Stimulated activated CD4-positive, alpha-beta T cell treated with anti-CD3 and anti-CD28 coated beads, Interleukin-15, amount 100 ng/mL, for 24 hours (primary cell): ENCODE measurements around the gene SORL1-AS1.
"Not testable (repeated sequence)": the region's sequence is repeated elsewhere in the genome, so short reads cannot be mapped to it uniquely, and the experiment has no call there.

Experiments
- DNase-seq: peaks from one replicate; pipeline ENCODE4 v3.0.0-alpha.2; 2020

SORL1-AS1 gene

GRCh38 chr11:121426476-121427399 is 26.0 kb downstream of the SORL1-AS1 start:
- peak; percentile 77 for DNase-seq

DNA sequence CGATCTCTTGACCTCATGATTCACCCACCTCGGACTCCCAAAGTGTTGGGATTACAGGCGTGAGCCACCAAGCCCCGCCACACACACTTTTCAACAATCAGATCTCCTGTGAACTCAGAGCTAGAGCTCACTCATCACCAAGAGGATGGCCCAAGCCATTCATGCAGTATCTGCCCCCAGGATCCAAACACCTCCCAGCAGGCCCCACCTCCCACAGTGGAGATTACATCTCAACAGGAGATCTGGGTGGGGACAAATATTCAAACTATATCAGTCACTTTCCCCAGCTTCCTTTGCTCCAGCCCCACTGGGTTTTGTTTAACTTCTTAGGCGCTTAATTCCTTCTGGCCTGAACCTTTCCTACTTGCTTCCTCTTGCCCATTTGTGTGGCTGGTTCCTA is 26.9 kb downstream of the SORL1-AS1 start:
- no peak for DNase-seq

GRCh38 chr11:121422675-121423074 is 30.1 kb downstream of the SORL1-AS1 start:
- no peak for DNase-seq

DNA sequence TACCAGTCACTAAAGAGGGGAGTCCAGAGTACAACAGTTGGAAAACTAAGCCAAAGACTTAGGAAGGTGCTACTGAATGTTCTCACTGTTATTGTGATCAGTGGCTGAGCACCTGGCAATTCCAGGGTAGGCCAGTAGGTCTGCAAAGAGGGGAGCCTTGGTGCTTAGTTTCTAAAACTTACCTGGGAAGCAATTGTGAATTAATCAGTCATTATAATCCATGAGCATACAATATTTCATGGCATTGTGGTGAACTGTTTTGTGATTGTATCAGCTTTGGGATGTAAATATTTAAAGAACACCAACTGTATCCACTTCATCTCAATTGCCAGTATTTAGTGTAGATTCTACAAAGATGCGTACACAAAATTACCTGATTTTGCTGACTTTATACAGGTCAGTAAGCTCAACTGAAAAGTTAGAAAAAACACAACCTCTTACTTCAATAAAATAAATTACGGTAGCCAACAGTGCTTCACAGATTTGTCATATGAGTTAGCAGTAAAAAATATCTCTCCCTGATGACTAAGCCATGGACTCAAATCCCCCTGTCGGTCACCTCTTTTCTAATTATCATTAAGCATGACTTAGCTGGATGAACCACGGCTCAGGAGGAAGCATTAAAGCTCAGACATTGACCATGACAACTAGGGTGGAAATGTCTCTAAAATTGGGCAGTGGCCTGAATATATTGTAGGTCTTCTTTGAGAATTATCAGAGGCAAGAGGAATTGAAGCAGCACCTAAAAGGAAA is 31.4 kb downstream of the SORL1-AS1 start:
- DNase-seq, result no peak

- no peak for DNase-seq
These were observed 32.4 kb downstream of the SORL1-AS1 start for GRCh38 chr11:121420398-121420797.

GRCh38 chr11:121419836-121420235 is 32.9 kb downstream of the SORL1-AS1 start:
- DNase-seq, result no peak

- peak; percentile 39 for DNase-seq
These were observed 34.1 kb downstream of the SORL1-AS1 start for GRCh38 chr11:121418625-121419114.

GRCh38 chr11:121417607-121418006 is 35.2 kb downstream of the SORL1-AS1 start:
- no peak for DNase-seq

- DNase-seq, result peak; percentile 69
These were observed 35.7 kb downstream of the SORL1-AS1 start for GRCh38 chr11:121417055-121417551.

- DNase-seq, result no peak
These were observed 36.9 kb downstream of the SORL1-AS1 start for GRCh38 chr11:121415856-121416255.

- no peak for DNase-seq
These were observed 38.4 kb downstream of the SORL1-AS1 start for GRCh38 chr11:121414141-121414913.

DNA sequence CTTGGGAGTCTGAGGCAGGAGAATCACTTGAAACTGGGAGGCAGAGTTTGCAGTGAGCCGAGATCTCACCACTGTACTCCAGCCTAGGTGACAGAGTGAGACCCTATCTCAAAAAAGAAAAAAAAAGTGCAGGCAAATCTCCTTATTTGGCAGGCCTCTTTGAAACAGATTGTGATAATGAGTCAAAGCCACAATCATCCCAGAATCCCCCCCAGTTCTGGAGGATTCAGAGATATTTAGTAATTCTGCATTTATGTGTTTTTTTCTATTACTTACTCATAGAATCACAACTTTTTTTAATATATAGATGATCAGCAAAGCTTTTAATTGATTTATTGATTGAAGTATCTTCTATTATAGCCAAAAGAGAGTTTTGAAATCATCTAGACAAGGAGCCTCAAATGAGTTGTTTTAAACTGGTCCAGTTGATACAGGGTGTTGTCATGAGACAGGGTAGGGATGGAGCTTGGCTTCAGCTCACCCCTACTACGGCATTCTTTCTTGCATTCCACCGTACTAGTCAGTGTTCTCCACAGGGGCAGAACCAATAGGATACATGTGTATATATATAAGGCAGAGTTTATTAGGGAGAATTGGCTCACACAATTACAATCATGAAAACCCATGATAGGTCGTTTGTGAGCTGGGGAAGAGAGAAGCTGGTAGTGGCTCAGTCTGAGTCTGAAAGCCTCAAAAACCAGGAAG is 39.9 kb downstream of the SORL1-AS1 start:
- DNase-seq, result no peak

- DNase-seq, result no peak
These were observed 40.7 kb downstream of the SORL1-AS1 start for GRCh38 chr11:121412000-121412587.

DNA sequence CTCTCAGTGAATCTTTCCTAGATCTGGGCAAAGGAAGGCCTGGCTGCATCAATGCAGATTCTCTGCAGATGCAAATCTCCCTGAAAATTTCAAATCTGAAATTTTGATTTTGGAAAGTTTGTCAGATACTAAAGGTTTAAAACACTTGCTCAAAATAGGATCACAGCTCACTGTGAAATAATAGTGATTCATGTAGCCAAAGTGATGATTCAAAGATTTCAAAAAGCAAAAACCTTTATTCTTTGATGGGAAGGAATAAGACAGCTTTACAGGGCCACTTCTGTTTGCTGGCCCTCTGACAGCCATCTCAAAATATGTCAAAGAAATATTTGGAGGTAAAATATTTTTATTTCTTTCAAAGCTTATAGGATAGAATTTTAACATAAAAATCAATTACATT is 41.4 kb downstream of the SORL1-AS1 start:
- not testable (repeated sequence) for DNase-seq

GRCh38 chr11:121410041-121410440 is 42.7 kb downstream of the SORL1-AS1 start:
- DNase-seq, result not testable (repeated sequence)

GRCh38 chr11:121408830-121409229 is 43.9 kb downstream of the SORL1-AS1 start:
- no peak for DNase-seq

DNA sequence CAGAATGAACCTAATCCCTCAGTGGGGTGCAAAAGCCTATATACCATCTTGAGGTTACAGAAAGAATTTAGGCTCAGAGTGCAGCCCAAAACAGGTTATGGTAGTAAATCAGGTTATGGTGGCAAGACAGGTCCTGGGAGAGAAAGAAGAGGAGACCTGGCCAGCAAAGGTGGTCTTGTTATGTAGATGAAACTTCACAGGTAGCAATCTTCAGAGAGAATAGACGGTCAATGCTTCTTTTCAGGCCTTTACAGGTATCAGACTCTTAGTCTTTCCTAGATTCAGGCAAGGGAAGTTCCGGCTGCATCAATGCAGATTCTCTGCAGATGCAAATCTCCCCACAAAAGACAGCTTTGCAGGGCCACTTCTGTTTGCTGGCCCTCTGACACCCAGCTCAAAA is 46.5 kb downstream of the SORL1-AS1 start:
- DNase-seq, result no peak

DNA sequence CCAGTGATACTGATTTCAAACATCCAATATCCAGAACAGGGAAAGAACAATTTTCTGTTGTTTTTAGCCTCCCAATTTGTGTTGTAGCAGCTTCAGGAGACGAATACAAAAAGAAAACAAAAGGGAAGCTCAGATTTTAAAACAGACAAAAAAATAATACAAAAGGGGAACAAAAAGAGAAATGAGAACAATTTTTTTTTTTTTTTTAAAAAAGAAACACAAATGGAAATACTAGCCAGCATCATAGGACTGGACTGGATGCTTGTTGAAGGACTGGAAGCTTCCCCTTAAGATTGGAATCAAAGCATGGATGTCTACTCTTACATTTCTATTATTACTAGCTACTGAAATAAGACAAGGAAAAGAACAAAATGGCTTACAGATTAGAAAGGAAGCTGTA is 47.1 kb downstream of the SORL1-AS1 start:
- DNase-seq, result no peak

DNA sequence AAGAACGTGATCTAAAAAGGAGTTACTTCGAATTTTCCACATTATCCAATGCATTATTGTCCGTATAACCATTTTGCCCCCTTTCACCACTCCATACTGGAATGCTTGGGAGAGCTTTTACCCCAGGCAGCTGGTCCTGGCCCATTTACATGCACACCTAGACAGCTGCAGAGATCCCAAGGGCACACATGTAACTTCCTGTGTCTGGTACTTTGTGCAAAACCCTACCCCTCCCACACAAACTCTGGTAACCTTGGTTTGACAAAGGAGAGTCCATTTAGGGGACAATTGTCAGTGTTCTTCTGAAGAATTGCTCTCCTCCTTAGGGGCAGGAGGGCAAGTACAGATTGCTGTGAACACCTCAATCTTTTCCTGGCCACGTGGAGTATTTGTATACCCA is 58.0 kb downstream of the SORL1-AS1 start:
- DNase-seq, result no peak

DNA sequence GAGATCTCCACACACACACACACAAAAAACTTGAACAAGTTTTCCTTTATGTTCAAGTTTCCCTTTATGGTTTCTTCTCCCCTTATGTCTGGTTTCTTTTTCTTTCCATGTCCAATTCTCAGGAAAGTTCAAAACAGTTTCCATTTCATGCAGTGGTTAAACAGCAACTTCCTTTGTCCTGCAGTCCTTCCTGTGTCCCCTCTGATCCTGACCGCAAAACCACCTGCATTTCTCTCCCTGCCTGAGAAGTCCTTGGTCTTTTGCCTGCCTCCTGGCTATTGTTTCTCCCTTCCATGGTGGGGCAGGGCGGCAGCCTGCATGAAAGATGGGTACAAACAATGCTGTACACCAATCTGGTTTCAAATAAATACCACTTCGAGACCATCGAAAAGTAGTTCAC is 58.9 kb downstream of the SORL1-AS1 start:
- DNase-seq, result no peak

DNA sequence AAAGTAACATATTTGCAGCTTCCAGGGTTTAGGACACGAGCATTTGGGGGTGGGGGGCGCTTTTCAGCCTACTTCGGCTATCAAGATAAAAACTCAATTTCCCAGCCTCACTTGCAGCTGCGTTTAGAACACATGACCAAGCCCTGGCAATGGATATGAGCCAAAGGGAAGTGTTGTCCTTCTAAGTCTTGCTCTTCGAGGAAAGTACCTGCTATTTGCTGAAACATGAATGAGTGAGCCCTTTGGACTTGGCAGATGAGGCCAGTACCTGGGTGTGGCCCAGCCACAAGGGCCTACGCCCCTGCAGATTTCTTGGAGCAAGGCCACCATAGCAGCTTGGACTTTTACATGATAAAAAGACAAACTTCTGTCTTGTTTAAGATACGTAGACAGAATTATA is 60.9 kb downstream of the SORL1-AS1 start:
- DNase-seq, result no peak

DNA sequence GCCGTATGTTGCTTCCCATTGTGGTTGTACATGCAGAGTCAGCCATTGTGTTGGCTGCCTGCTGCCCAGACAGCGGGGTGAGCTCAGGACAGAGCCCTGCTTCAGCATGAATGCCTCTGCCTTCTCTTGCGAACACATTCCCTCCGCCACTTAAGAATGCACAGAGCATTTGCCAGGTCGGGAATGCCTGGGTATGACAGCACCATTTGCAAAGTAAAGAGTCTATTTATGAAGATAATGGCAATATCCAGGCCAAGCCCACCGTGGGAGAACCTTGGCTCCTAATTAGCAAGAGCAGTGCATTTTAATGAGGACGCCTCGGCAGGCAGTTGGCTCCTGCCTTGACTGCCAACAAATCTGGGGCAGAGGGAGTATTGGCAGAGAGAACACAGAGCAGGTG is 63.1 kb downstream of the SORL1-AS1 start:
- DNase-seq, result no peak
